ENCODE data around the gene CDH18. TPM values are rescaled to one million over a fixed set of nuclear protein-coding genes. Genes with fewer than 3 reads are reported as not detected.

Gene CDH18
- total RNA-seq, 2 donors from 2014 or later = 1.2 TPM; not detected in 1

GRCh38 chr5:19538607-19539006 lies 449.4 kb downstream of the CDH18 start:
- no peak for TF ChIP-seq POLR2A (IDR thresholded peaks at IDR 0.05)
- no peak for TF ChIP-seq CTCF (IDR thresholded peaks at IDR 0.05)
- no peak for TF ChIP-seq POLR2AphosphoS5 (IDR thresholded peaks at IDR 0.05)
- no peaks in the 10 kb centered on the region for H3K27me3 ChIP-seq (replicated peaks; ENCODE audit: insufficient read depth)
- intact Hi-C loops (cut with DNase I) = no loop called here
- no peak for DNase-seq (ENCODE audit: low spot score)
- 81% methylated on average over 2 of the region's 2 CpGs for WGBS
- H3K27ac ChIP-seq = no peak overlapping the region
- no peaks in the 10 kb centered on the region for H3K4me1 ChIP-seq (replicated peaks)
- H3K36me3 ChIP-seq = no peaks in the 10 kb centered on the region
- no peaks in the 10 kb centered on the region for H3K9me3 ChIP-seq
- H3K4me3 ChIP-seq = no peak overlapping the region

DNA sequence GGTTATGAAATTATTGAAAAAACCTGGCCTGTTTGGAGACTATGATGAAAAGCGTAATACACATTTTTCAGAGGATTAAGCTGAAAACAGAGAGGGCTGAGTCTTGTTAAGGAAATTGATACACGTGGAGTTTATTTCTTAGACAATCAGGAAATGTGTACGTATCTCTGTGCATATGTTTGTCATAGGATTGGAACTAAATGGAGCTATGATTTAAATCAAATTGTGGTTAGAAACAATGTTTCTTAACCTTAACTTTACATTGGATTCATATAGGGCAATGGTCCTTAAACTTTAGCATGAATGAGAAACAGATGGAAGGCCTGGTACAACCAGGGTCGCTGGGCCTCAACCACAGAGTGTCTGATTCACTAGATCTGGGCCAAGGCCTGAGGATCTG lies 451.6 kb downstream of the CDH18 start:
- Histone ChIP-seq H3K4me1 (replicated peaks) (no peaks in the 10 kb centered on the region), H3K27me3 (replicated peaks; ENCODE audit: insufficient read depth) (no peaks in the 10 kb centered on the region), H3K27ac (no peak overlapping the region), H3K9me3 (no peaks in the 10 kb centered on the region), H3K4me3 (no peak overlapping the region), H3K36me3 (no peaks in the 10 kb centered on the region)
- intact Hi-C loops (cut with DNase I) = no loop called here
- DNase-seq (ENCODE audit: low spot score) = no peak
- TF ChIP-seq POLR2A (IDR thresholded peaks at IDR 0.05) (no peak), CTCF (IDR thresholded peaks at IDR 0.05) (no peak), POLR2AphosphoS5 (IDR thresholded peaks at IDR 0.05) (no peak)
- 85% methylated on average over 4 of the region's 4 CpGs for WGBS

DNA sequence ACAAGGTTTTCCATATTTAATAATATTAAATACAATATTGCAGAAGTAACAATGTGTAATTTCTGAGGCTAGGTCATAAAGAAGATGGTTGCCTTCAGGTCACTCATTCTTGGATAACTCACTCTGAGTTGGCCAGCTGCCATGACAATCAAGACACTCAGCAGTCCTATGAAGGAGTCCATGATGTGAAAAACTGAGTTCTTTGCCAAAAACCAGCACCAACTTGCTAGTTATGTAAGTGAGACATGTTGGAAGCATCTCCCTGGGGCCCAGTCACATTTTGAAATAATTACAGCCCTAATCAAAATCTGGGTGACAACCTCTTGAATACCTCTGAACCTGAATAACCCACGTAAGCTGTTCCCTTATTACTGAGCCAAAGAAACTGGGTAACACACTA lies 453.2 kb downstream of the CDH18 start:
- intact Hi-C loops (cut with DNase I) = no loop called here
- H3K36me3 ChIP-seq = no peaks in the 10 kb centered on the region
- no peaks in the 10 kb centered on the region for H3K9me3 ChIP-seq
- no peak for DNase-seq (ENCODE audit: low spot score)
- H3K4me1 ChIP-seq (replicated peaks) = no peaks in the 10 kb centered on the region
- 63% methylated on average over 1 of the region's 1 CpG for WGBS
- no peak overlapping the region for H3K4me3 ChIP-seq
- TF ChIP-seq POLR2A (IDR thresholded peaks at IDR 0.05) (no peak), POLR2AphosphoS5 (IDR thresholded peaks at IDR 0.05) (no peak), CTCF (IDR thresholded peaks at IDR 0.05) (no peak)
- H3K27ac ChIP-seq = no peak overlapping the region
- H3K27me3 ChIP-seq (replicated peaks; ENCODE audit: insufficient read depth) = no peaks in the 10 kb centered on the region

DNA sequence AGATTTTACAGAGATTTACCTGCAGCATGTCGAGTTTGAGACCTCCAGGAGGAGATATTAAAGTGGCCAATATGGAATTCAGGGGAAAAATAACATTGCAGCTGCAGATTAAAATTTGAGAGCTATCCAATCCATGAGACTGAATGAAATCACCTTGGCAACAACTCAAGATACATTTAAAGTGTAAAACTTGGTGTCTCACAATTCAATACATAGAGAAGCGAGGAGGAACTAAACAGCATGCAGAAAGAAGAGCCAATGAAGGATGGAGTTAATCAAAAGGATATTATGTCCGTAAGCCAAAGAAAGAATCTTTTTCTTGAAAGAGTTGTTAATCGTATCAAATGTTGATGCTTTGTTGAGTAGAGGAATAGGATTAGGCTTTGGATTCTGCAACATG lies 455.1 kb downstream of the CDH18 start:
- Histone ChIP-seq H3K36me3 (no peaks in the 10 kb centered on the region), H3K27me3 (replicated peaks; ENCODE audit: insufficient read depth) (no peaks in the 10 kb centered on the region), H3K4me3 (no peak overlapping the region), H3K27ac (no peak overlapping the region), H3K4me1 (replicated peaks) (no peaks in the 10 kb centered on the region), H3K9me3 (no peaks in the 10 kb centered on the region)
- no peak for TF ChIP-seq POLR2A (IDR thresholded peaks at IDR 0.05)
- WGBS = 87% methylated on average over 4 of the region's 4 CpGs
- intact Hi-C loops (cut with DNase I) = no loop called here
- DNase-seq (ENCODE audit: low spot score) = no peak

DNA sequence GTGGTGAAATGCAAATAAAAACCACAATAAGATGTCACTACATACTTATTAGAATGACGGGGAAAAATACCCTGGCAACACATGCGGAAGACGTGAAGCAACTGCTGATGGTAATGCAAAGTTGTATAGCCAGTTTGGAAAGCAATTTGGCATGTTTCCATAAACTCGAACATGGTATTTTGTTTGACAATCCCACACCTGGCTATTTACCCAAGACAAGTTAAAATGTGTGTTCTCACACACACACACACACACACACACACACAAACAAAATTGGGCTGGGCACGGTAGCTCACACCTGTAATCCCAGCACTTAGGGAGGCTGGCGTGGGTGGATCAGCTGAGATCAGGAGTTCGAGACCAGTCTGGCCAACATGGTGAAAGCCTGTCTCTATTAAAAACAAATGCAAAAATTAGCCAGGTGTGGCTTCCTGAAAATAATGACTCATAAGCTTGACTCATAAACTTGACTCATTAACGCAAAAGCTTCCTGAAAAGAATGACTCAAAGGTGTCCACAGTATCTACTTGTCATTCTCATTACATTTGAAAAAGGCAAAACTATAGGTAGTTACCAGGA lies 456.5 kb downstream of the CDH18 start:
- no peaks in the 10 kb centered on the region for H3K4me1 ChIP-seq (replicated peaks)
- H3K27me3 ChIP-seq (replicated peaks; ENCODE audit: insufficient read depth) = no peaks in the 10 kb centered on the region
- WGBS = 64% methylated on average over 8 of the region's 8 CpGs
- no peak overlapping the region for H3K4me3 ChIP-seq
- DNase-seq (ENCODE audit: low spot score) = no peak
- H3K9me3 ChIP-seq = no peaks in the 10 kb centered on the region
- no peaks in the 10 kb centered on the region for H3K36me3 ChIP-seq
- intact Hi-C loops (cut with DNase I) = no loop called here
- no peak overlapping the region for H3K27ac ChIP-seq
- no peak for TF ChIP-seq POLR2A (IDR thresholded peaks at IDR 0.05)
- no peak for TF ChIP-seq POLR2AphosphoS5 (IDR thresholded peaks at IDR 0.05)
- TF ChIP-seq CTCF (IDR thresholded peaks at IDR 0.05) = no peak
